Measurements from ENCODE around the gene GASK1B. TPM values are rescaled to one million over a fixed set of nuclear protein-coding genes. Genes with fewer than 3 reads are reported as not detected.

Gene GASK1B
- total and polyA plus RNA-seq, 2 of the 4 experiments (the other 2 are of a cell fraction), result 4.1 to 5.4 TPM

DNA sequence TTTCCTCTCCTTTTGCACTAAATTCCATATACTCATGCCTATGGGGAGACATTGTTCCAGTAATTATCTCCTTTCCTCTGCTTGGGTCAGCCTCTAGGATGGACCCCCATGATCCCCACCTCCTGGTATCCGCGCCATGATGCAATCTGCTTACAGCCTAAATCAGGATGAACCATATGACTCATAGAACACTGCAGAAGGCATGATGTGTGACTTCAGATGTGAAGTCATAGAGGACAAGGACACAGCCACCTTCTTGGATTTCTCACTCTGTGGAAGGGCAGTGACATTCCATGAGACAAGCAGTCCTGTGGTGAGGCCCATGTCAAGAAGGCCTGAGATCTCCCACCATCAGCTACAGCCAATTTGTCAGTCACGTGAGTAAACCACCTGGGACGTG is 28.5 kb upstream of the GASK1B start:
- Histone ChIP-seq H2BK5ac (ENCODE audit: low read depth, low read length, poor library complexity, severe bottlenecking) (no peak overlapping the region), H3K4me1 (ENCODE audit: control insufficient read depth, insufficient read depth, low read length) (no peaks in the 10 kb centered on the region), H3K23ac (ENCODE audit: low read depth, low read length) (no peak overlapping the region), H3K18ac (ENCODE audit: low read depth, low read length) (no peak overlapping the region), H4K5ac (ENCODE audit: low read depth, low read length) (no peak overlapping the region), H2AFZ (replicated peaks; ENCODE audit: low read length, poor library complexity) (no peak overlapping the region), H3K9ac (ENCODE audit: low read depth, low read length) (no peak overlapping the region), H3K27me3 (ENCODE audit: control insufficient read depth, insufficient read depth, low read length) (peaks cover 8% of the 10 kb centered on the region), H4K20me1 (ENCODE audit: insufficient read depth, low read length) (no peaks in the 10 kb centered on the region), H3K36me3 (ENCODE audit: control insufficient read depth, insufficient read depth, low read length) (no peaks in the 10 kb centered on the region), H3K79me1 (ENCODE audit: low read depth in 1 of 2, low read length in 2 of 2) (no peaks in the 10 kb centered on the region), H3K4me2 (ENCODE audit: low read depth, low read length) (no peak overlapping the region), H3K56ac (ENCODE audit: extremely low read depth, insufficient read depth, low read length) (no peak overlapping the region), H3K27ac (ENCODE audit: insufficient read depth, low read length) (no peak overlapping the region), H3K14ac (replicated peaks; ENCODE audit: low read depth, low read length) (no peak overlapping the region), H3K9me1 (ENCODE audit: insufficient read depth, low read length) (no peaks in the 10 kb centered on the region), H2AK5ac (ENCODE audit: low read depth, low read length) (no peak overlapping the region), H2BK15ac (ENCODE audit: low read depth, low read length) (no peak overlapping the region), H3K9me3 (ENCODE audit: control insufficient read depth, insufficient read depth, low read length) (no peaks in the 10 kb centered on the region), H3K4me3 (ENCODE audit: insufficient read depth, low read depth, low read length) (no peak overlapping the region), H2AK9ac (replicated peaks; ENCODE audit: low read depth, low read length, poor library complexity) (no peak overlapping the region), H4K91ac (ENCODE audit: insufficient read depth, low read depth, low read length) (no peak overlapping the region), H4K8ac (ENCODE audit: low read depth in 2 of 2, low read length in 2 of 2) (no peak overlapping the region), H3K4ac (ENCODE audit: low read depth, low read length) (no peak overlapping the region), H2BK20ac (ENCODE audit: low read depth, low read length) (no peak overlapping the region), H2BK120ac (ENCODE audit: low read depth, low read length) (no peak overlapping the region)
- TF ChIP-seq RCOR1 (IDR thresholded peaks at IDR 0.05; ENCODE audit: insufficient replicate concordance, low read length) (no peak), RAD21 (IDR thresholded peaks at IDR 0.05; ENCODE audit: low read length) (no peak), MAZ (IDR thresholded peaks at IDR 0.05; ENCODE audit: borderline replicate concordance, low read depth, low read length) (no peak), POLR2A (IDR thresholded peaks at IDR 0.05; ENCODE audit: low read depth, low read length) (no peak), CEBPB (IDR thresholded peaks at IDR 0.05; ENCODE audit: low read depth, low read length) (no peak), BHLHE40 (IDR thresholded peaks at IDR 0.05; ENCODE audit: low read depth, low read length) (no peak), RFX5 (IDR thresholded peaks at IDR 0.05; ENCODE audit: low read depth, low read length) (no peak), NFE2L2 (IDR thresholded peaks at IDR 0.05; ENCODE audit: low read depth, low read length) (no peak), CHD1 (IDR thresholded peaks at IDR 0.05; ENCODE audit: low read depth, low read length) (no peak), MXI1 (IDR thresholded peaks at IDR 0.05; ENCODE audit: borderline replicate concordance, low read depth, low read length) (no peak)
- TF ChIP-seq, protein P1, sequence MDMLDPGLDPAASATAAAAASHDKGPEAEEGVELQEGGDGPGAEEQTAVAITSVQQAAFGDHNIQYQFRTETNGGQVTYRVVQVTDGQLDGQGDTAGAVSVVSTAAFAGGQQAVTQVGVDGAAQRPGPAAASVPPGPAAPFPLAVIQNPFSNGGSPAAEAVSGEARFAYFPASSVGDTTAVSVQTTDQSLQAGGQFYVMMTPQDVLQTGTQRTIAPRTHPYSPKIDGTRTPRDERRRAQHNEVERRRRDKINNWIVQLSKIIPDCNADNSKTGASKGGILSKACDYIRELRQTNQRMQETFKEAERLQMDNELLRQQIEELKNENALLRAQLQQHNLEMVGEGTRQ (IDR thresholded peaks at IDR 0.05; ENCODE audit: low read depth, low read length), result no peak
- TF ChIP-seq, protein P2, sequence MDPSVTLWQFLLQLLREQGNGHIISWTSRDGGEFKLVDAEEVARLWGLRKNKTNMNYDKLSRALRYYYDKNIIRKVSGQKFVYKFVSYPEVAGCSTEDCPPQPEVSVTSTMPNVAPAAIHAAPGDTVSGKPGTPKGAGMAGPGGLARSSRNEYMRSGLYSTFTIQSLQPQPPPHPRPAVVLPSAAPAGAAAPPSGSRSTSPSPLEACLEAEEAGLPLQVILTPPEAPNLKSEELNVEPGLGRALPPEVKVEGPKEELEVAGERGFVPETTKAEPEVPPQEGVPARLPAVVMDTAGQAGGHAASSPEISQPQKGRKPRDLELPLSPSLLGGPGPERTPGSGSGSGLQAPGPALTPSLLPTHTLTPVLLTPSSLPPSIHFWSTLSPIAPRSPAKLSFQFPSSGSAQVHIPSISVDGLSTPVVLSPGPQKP (IDR thresholded peaks at IDR 0.05; ENCODE audit: borderline replicate concordance, low read depth, low read length), result no peak
- TF ChIP-seq, protein P3, sequence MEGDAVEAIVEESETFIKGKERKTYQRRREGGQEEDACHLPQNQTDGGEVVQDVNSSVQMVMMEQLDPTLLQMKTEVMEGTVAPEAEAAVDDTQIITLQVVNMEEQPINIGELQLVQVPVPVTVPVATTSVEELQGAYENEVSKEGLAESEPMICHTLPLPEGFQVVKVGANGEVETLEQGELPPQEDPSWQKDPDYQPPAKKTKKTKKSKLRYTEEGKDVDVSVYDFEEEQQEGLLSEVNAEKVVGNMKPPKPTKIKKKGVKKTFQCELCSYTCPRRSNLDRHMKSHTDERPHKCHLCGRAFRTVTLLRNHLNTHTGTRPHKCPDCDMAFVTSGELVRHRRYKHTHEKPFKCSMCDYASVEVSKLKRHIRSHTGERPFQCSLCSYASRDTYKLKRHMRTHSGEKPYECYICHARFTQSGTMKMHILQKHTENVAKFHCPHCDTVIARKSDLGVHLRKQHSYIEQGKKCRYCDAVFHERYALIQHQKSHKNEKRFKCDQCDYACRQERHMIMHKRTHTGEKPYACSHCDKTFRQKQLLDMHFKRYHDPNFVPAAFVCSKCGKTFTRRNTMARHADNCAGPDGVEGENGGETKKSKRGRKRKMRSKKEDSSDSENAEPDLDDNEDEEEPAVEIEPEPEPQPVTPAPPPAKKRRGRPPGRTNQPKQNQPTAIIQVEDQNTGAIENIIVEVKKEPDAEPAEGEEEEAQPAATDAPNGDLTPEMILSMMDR (conservative IDR thresholded peaks at IDR 0.05; ENCODE audit: low read depth, low read length), result no peak
- no TSS peak for BruUV-seq (replicated peaks)
- no CpG with 5 or more reads among the region's 4 CpGs for WGBS, 2 experiments (ENCODE audit: extremely low coverage in 2 of 2, insufficient read length in 1 of 2)
- intact Hi-C loops (cut with micrococcal nuclease), result no loop called here
- DNase-seq, result no peak
- in situ Hi-C loops (cut with MboI; ENCODE audit: low sequenced_read_pairs), result no loop called here
- POLR2A ChIA-PET (ENCODE audit: unreplicated experiment), result no interaction called here
- no peak for ATAC-seq (ENCODE audit: low read depth)
- CTCF ChIA-PET, result no interaction called here
- dilution Hi-C loops (cut with HindIII; ENCODE audit: low sequenced_read_pairs, unreplicated experiment), result no loop called here
